H1 (cell line): Measurements from ENCODE around the gene SLC27A4. TPM values are rescaled to one million over a fixed set of nuclear protein-coding genes. Genes with fewer than 3 reads are reported as not detected.

Experiments used
- CTCF ChIA-PET: fragments of 300-600 bp; sonication (Branson Sonifier 250); formaldehyde crosslinking; loops from one replicate; lab custom pipeline; 2021; ENCODE audit not compliant: partially characterized antibody; lab: Charles Lee
- POLR2A ChIA-PET: fragments of 300-600 bp; sonication (Branson Sonifier 250); formaldehyde crosslinking; loops from one replicate; lab custom pipeline; 2021; ENCODE audit warnings: inconsistent platforms; ENCODE audit not compliant: partially characterized antibody; lab: Charles Lee
- DNase-seq, 2 experiments: peaks; one replicate each; pipeline versions ENCODE4 v3.0.0 to v3.0.0-alpha.2; 2010 to 2022; ENCODE audit warnings: low spot score in 2 of 2, low read depth in 1 of 2, mixed read lengths in 1 of 2
- FAIRE-seq: peaks from 2 replicates; lab custom pipeline; 2011; peaks lifted over from hg19 to GRCh38; lab: Jason Lieb, UNC
- H2AFZ ChIP-seq: 2 replicates; pipeline ENCODE4 v1.8.1; 2012; ENCODE audit warnings: low read length, inconsistent platforms
- H2AK5ac ChIP-seq: 2 replicates; pipeline ENCODE4 v1.6.1; 2013; ENCODE audit warnings: low read depth, low read length
- H2BK120ac ChIP-seq: replicated peaks from 2 replicates; pipeline ENCODE3; 2013; ENCODE audit warnings: low read depth, low read length, inconsistent platforms
- H2BK12ac ChIP-seq: 2 replicates; pipeline ENCODE4 v1.6.1; 2013; ENCODE audit warnings: low read depth, low read length
- H2BK15ac ChIP-seq: 2 replicates; pipeline ENCODE4 v1.6.1; 2013; ENCODE audit warnings: low read length
- H2BK20ac ChIP-seq: 2 replicates; pipeline ENCODE4 v1.6.1; 2013; ENCODE audit warnings: low read length
- H2BK5ac ChIP-seq: 2 replicates; pipeline ENCODE4 v1.6.1; 2013; ENCODE audit warnings: low read depth, low read length
- H3K14ac ChIP-seq: 2 replicates; pipeline ENCODE4 v1.6.1; 2013; ENCODE audit warnings: inconsistent platforms; ENCODE audit not compliant: insufficient read length
- H3K18ac ChIP-seq: 2 replicates; pipeline ENCODE4 v1.6.1; 2013; ENCODE audit warnings: low read length; ENCODE audit errors: extremely low read depth
- H3K23ac ChIP-seq: 2 replicates; pipeline ENCODE4 v1.6.1; 2013; ENCODE audit warnings: inconsistent platforms; ENCODE audit not compliant: insufficient read length
- H3K23me2 ChIP-seq: 2 replicates; pipeline ENCODE4 v1.6.1; 2013; ENCODE audit warnings: low read depth, low read length
- H3K27ac ChIP-seq: 2 replicates; pipeline ENCODE4 v1.6.1; 2011; ENCODE audit warnings: low read depth, low read length, inconsistent platforms
- H3K27me3 ChIP-seq, 4 experiments: replicated peaks in 1 of 4; 1 replicate in 1 of 4; 2 replicates in 3 of 4; pipeline versions ENCODE4 v1.6.1 to v1.8.1; 2011 to 2013; ENCODE audit warnings: low read length in 3 of 4, mild to moderate bottlenecking in 3 of 4, inconsistent platforms in 2 of 4, mixed read lengths in 2 of 4, moderate library complexity in 1 of 4; ENCODE audit not compliant: control insufficient read depth in 3 of 4, insufficient read depth in 3 of 4; ENCODE audit errors: extremely low read depth in 1 of 4
- H3K36me3 ChIP-seq, 4 experiments: 2 replicates each; pipeline versions ENCODE4 v1.6.1 to v1.8.1; 2011 to 2013; ENCODE audit warnings: mild to moderate bottlenecking in 4 of 4, low read length in 3 of 4, moderate library complexity in 2 of 4, control low read depth in 1 of 4, inconsistent platforms in 1 of 4; ENCODE audit not compliant: insufficient read depth in 4 of 4, control insufficient read depth in 2 of 4
- H3K4ac ChIP-seq: replicated peaks from 2 replicates; pipeline ENCODE3; 2013; ENCODE audit warnings: low read length, low read depth, mixed read lengths, inconsistent platforms; ENCODE audit not compliant: insufficient read length
- H3K4me1 ChIP-seq, 4 experiments: replicated peaks in 1 of 4; 1 replicate in 1 of 4; 2 replicates in 3 of 4; pipeline versions ENCODE4 v1.6.1 to v1.8.1; 2011 to 2013; ENCODE audit warnings: low read length in 3 of 4, inconsistent platforms in 2 of 4, mixed read lengths in 1 of 4; ENCODE audit not compliant: insufficient read depth in 4 of 4, control insufficient read depth in 3 of 4
- H3K4me2 ChIP-seq, 2 experiments: 2 replicates each; pipeline versions ENCODE4 v1.6.1 to v1.8.1; 2011 to 2013; ENCODE audit warnings: low read depth in 2 of 2, low read length in 2 of 2, control low read depth in 1 of 2, inconsistent platforms in 1 of 2, mild to moderate bottlenecking in 1 of 2; ENCODE audit not compliant: insufficient read depth in 1 of 2
- H3K4me3 ChIP-seq, 4 experiments: fragments of 200-600, 300-600 bp in 1 of 4; sonication (generic), shearing (Covaris generic), sonication (Bioruptor Twin) in 1 of 4; 2 replicates each; pipeline versions ENCODE4 v1.5.1 to v1.8.1; 2011 to 2016; ENCODE audit warnings: low read length in 4 of 4, low read depth in 3 of 4, control low read depth in 2 of 4, inconsistent platforms in 2 of 4, mild to moderate bottlenecking in 2 of 4, mixed read lengths in 1 of 4, moderate library complexity in 1 of 4; ENCODE audit not compliant: insufficient read depth in 2 of 4; ENCODE audit errors: extremely low read depth in 1 of 4
- H3K56ac ChIP-seq: replicated peaks from 2 replicates; pipeline ENCODE3; 2013; ENCODE audit warnings: low read depth, mild to moderate bottlenecking, mixed read lengths, low read length, inconsistent platforms; ENCODE audit not compliant: insufficient read length
- H3K79me1 ChIP-seq: 2 replicates; pipeline ENCODE4 v1.6.1; 2013; ENCODE audit warnings: low read depth, low read length, control low read depth
- H3K79me2 ChIP-seq, 2 experiments: 2 replicates each; pipeline versions ENCODE4 v1.6.1 to v1.8.1; 2012 to 2013; ENCODE audit warnings: low read length in 2 of 2, mild to moderate bottlenecking in 2 of 2, inconsistent platforms in 1 of 2; ENCODE audit not compliant: insufficient read depth in 2 of 2, control insufficient read depth in 1 of 2
- H3K9ac ChIP-seq, 4 experiments: replicated peaks in 1 of 4; 1 replicate in 1 of 4; 2 replicates in 3 of 4; pipeline versions ENCODE4 v1.6.1 to v1.8.1; 2011 to 2013; ENCODE audit warnings: low read depth in 3 of 4, low read length in 3 of 4, control low read depth in 2 of 4, mild to moderate bottlenecking in 2 of 4, moderate library complexity in 2 of 4, inconsistent platforms in 1 of 4; ENCODE audit errors: extremely low read depth in 1 of 4
- H3K9me3 ChIP-seq, 2 experiments: 2 replicates each; pipeline versions ENCODE4 v1.6.1 to v1.8.1; 2012 to 2013; ENCODE audit warnings: mild to moderate bottlenecking in 2 of 2, moderate library complexity in 2 of 2, control low read depth in 1 of 2, inconsistent platforms in 1 of 2, low read depth in 1 of 2, low read length in 1 of 2, mixed read lengths in 1 of 2; ENCODE audit not compliant: insufficient read depth in 2 of 2
- H4K20me1 ChIP-seq, 2 experiments: replicated peaks in 1 of 2; 2 replicates each; pipeline versions ENCODE3 to v1.8.1; 2011 to 2013; ENCODE audit warnings: inconsistent platforms in 2 of 2, low read length in 2 of 2, mild to moderate bottlenecking in 1 of 2; ENCODE audit not compliant: insufficient read depth in 2 of 2, control insufficient read depth in 1 of 2
- H4K5ac ChIP-seq: 2 replicates; pipeline ENCODE4 v1.6.1; 2013; ENCODE audit warnings: low read length, low read depth, mixed read lengths, inconsistent platforms; ENCODE audit not compliant: insufficient read length
- H4K8ac ChIP-seq: 2 replicates; pipeline ENCODE4 v1.8.0; 2013; ENCODE audit warnings: mild to moderate bottlenecking, moderate library complexity, low read length, inconsistent platforms; ENCODE audit not compliant: insufficient read depth; ENCODE audit errors: extremely low read depth
- H4K91ac ChIP-seq: replicated peaks from 2 replicates; pipeline ENCODE3; 2013; ENCODE audit warnings: low read length, mixed read lengths, inconsistent platforms; ENCODE audit not compliant: insufficient read length
- BRCA1 ChIP-seq: IDR thresholded peaks from 2 replicates; pipeline ENCODE4 v1.6.1; 2012; ENCODE audit warnings: low read depth, low read length, improper control_type of control experiment
- CBX5 ChIP-seq: fragments of 300-800, 300-1000 bp; sonication (generic); IDR thresholded peaks from 2 replicates; pipeline ENCODE4 v1.7.1; 2016; ENCODE audit warnings: antibody characterized with exemption, low read length, low read depth
- HDAC6 ChIP-seq: IDR thresholded peaks from one replicate; pipeline ENCODE4 v1.7.1; 2012; ENCODE audit warnings: low read depth, mild to moderate bottlenecking, inconsistent platforms, low read length, moderate library complexity
- JUN ChIP-seq: IDR thresholded peaks from 2 replicates; pipeline ENCODE4 v1.6.1; 2011; ENCODE audit warnings: low read depth, mild to moderate bottlenecking, improper control_type of control experiment, low read length
- NRF1 ChIP-seq: IDR thresholded peaks from 2 replicates; pipeline ENCODE4 v1.6.1; 2011; ENCODE audit warnings: mild to moderate bottlenecking, low read depth, low read length, improper control_type of control experiment
- POU5F1 ChIP-seq: IDR thresholded peaks from 2 replicates; pipeline ENCODE4 v1.6.1; 2011; ENCODE audit warnings: low read depth, mild to moderate bottlenecking, low read length, moderate library complexity
- SIX5 ChIP-seq: IDR thresholded peaks from 2 replicates; pipeline ENCODE4 v1.6.1; 2011; ENCODE audit warnings: mild to moderate bottlenecking, low read depth, low read length
- SRF ChIP-seq: IDR thresholded peaks from 2 replicates; pipeline ENCODE4 v1.6.1; 2011; ENCODE audit warnings: mild to moderate bottlenecking, low read depth, low read length, moderate library complexity
- ZNF274 ChIP-seq: IDR thresholded peaks from 2 replicates; pipeline ENCODE4 v1.7.0; 2012; ENCODE audit warnings: low read length, borderline replicate concordance; ENCODE audit errors: extremely low read depth
- WGBS, 2 experiments: shearing (Covaris generic) in 1 of 2; methylation state at CpG; one replicate each; pipeline versions ENCODE4 v1.1.6 to v1.1.7; 2013 to 2015; ENCODE audit warnings: low lambda C conversion rate in 2 of 2, mixed read lengths in 2 of 2, inconsistent platforms in 1 of 2, low coverage in 1 of 2, missing lambda C conversion rate in 1 of 2; ENCODE audit not compliant: insufficient replicate concordance in 2 of 2, insufficient coverage in 1 of 2, insufficient read length in 1 of 2; ENCODE audit errors: extremely low coverage in 1 of 2, missing lambda C conversion rate in 1 of 2; 5-methylcytosine and 5-hydroxymethylcytosine counted together
- polyA plus RNA-seq, 7 experiments: library from polyadenylated mRNA; depleted of rRNA in 3 of 7; stranded (reverse) in 5 of 7; unstranded in 2 of 7; fragments of >200 nt in 5 of 7; fragments of 200-250 nt in 2 of 7; gene quantifications; 1 replicate in 5 of 7; 2 replicates in 1 of 7; 4 replicates in 1 of 7; pipeline versions ENCODE4 v1.2.1 to v1.2.3, GENCODE V29; 2011 to 2013; ENCODE audit warnings: missing spikeins in 2 of 7, mixed read lengths in 2 of 7
- total RNA-seq: library from RNA; stranded (reverse); fragmentation: NEBNext Ultra II Directional; extraction: Animal tissue kit (Norgen Biotek cat#: 25700); gene quantifications from 2 replicates; pipeline ENCODE4 v1.2.1, GENCODE V29; 2021
- TF ChIP-seq, protein P1 (sequence below): IDR thresholded peaks from 2 replicates; pipeline ENCODE4 v1.6.1; 2011; ENCODE audit warnings: low read length, improper control_type of control experiment
- TF ChIP-seq, protein P2 (sequence below), 3 experiments: IDR thresholded peaks; 1 replicate in 2 of 3; 2 replicates in 1 of 3; pipeline versions ENCODE4 v1.5.1 to v1.6.1; 2011; ENCODE audit warnings: low read length in 3 of 3, mild to moderate bottlenecking in 3 of 3, inconsistent platforms in 2 of 3, low read depth in 1 of 3, moderate library complexity in 1 of 3; ENCODE audit not compliant: insufficient read depth in 1 of 3; ENCODE audit errors: control extremely low read depth in 1 of 3

Gene SLC27A4
- total and polyA plus RNA-seq, 2 of the 8 experiments (the other 6 are each of a cell fraction or from before 2014, with no cell fraction given), result 14.9 to 20.5 TPM

DNA sequence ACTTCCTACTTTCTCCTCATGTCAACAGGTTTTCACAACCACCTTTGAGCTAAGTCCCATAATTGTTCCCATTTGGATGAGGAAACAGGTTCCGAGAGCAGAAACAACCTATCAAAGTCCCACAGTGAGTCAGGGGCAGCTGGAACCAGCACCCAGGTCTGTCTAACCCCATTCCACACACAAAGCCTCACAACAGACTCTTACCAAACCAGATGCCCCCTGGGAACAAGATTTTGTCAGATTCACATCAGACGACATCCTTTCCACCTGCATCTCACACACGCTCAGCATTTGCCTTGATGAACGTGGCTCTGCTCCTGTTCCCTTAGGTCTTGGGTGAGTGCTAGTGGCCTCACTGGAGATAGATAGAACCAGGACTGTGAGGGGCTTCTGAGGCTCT, 47.2 kb upstream of the SLC27A4 start:
- Histone ChIP-seq H3K4me3 (no peak overlapping the region), H2BK20ac (no peak overlapping the region), H3K23me2 (no peaks in the 10 kb centered on the region), H3K9me3 (no peaks in the 10 kb centered on the region), H4K20me1 (peaks cover 1 to 3% of the 10 kb centered on the region in 2 experiments), H2BK120ac (no peak overlapping the region), H2BK12ac (no peak overlapping the region), H3K14ac (no peak overlapping the region), H3K4me1 (no peaks in the 10 kb centered on the region), H2AK5ac (no peak overlapping the region), H2BK15ac (no peak overlapping the region), H3K23ac (no peak overlapping the region), H3K4ac (no peak overlapping the region), H2AFZ (no peak overlapping the region), H3K9ac (no peak overlapping the region), H3K27ac (no peak overlapping the region), H4K8ac (no peak overlapping the region), H2BK5ac (no peak overlapping the region), H3K27me3 (no peaks in the 10 kb centered on the region), H3K79me2 (no peaks in the 10 kb centered on the region), H4K5ac (no peak overlapping the region), H3K79me1 (no peaks in the 10 kb centered on the region), H3K18ac (no peak overlapping the region), H4K91ac (no peak overlapping the region), H3K56ac (no peak overlapping the region), H3K4me2 (no peak overlapping the region), H3K36me3 (peaks cover 0 to 6% (median 3%) of the 10 kb centered on the region in 4 experiments; a peak in 4 of 8 replicates)
- no peak for DNase-seq
- FAIRE-seq, result no peak
- CTCF ChIA-PET, result interaction anchor here (0.6 to 6.9 kb wide), 7 partner anchors 27 to 144 kb away, joined by 3 to 78 read pairs (median 4); no protein-coding TSS in a partner anchor
- POLR2A ChIA-PET, result interaction anchor here (0.7 to 1.3 kb wide), 2 partner anchors 13 to 18 kb away, joined by 3 to 4 read pairs; no protein-coding TSS in a partner anchor
- WGBS, 2 experiments, result 93% methylated on average over 4 of the region's 4 CpGs; no CpG with 5 or more reads in 1 of the 2 experiments
- no peak for TF ChIP-seq ZNF274
- TF ChIP-seq NRF1, result no peak
- TF ChIP-seq BRCA1, result no peak
- TF ChIP-seq HDAC6, result no peak
- no peak for TF ChIP-seq SRF
- TF ChIP-seq, protein P1, sequence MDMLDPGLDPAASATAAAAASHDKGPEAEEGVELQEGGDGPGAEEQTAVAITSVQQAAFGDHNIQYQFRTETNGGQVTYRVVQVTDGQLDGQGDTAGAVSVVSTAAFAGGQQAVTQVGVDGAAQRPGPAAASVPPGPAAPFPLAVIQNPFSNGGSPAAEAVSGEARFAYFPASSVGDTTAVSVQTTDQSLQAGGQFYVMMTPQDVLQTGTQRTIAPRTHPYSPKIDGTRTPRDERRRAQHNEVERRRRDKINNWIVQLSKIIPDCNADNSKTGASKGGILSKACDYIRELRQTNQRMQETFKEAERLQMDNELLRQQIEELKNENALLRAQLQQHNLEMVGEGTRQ, result no peak
- TF ChIP-seq, protein P2, sequence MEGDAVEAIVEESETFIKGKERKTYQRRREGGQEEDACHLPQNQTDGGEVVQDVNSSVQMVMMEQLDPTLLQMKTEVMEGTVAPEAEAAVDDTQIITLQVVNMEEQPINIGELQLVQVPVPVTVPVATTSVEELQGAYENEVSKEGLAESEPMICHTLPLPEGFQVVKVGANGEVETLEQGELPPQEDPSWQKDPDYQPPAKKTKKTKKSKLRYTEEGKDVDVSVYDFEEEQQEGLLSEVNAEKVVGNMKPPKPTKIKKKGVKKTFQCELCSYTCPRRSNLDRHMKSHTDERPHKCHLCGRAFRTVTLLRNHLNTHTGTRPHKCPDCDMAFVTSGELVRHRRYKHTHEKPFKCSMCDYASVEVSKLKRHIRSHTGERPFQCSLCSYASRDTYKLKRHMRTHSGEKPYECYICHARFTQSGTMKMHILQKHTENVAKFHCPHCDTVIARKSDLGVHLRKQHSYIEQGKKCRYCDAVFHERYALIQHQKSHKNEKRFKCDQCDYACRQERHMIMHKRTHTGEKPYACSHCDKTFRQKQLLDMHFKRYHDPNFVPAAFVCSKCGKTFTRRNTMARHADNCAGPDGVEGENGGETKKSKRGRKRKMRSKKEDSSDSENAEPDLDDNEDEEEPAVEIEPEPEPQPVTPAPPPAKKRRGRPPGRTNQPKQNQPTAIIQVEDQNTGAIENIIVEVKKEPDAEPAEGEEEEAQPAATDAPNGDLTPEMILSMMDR (IDR thresholded peaks at IDR 0.05; ENCODE audit: control extremely low read depth in 1 of 3, insufficient read depth in 1 of 3, low read depth in 1 of 3, low read length in 3 of 3), result no peak
- no peak for TF ChIP-seq JUN
- TF ChIP-seq SIX5, result no peak
- TF ChIP-seq POU5F1, result no peak
- TF ChIP-seq CBX5, result no peak
